GM19035 (cell line): ENCODE results near the gene TRABD2B.

Experiments used
- ATAC-seq: cut with Tn5 transposase; IDR thresholded peaks from one replicate; pipeline ENCODE4 v1.9.1; 2021; ENCODE audit not compliant: unreplicated experiment

The TRABD2B gene

GRCh38 chr1:47886141-47886540 lies 111.0 kb downstream of the TRABD2B start:
- no peak for ATAC-seq

- ATAC-seq, result no peak
Measured at GRCh38 chr1:47885062-47885830, 111.9 kb downstream of the TRABD2B start.

- no peak for ATAC-seq
Measured at GRCh38 chr1:47883963-47884362, 113.2 kb downstream of the TRABD2B start.

GRCh38 chr1:47881505-47882442 lies 115.4 kb downstream of the TRABD2B start:
- ATAC-seq, result no peak

GRCh38 chr1:47876587-47876963 lies 120.6 kb downstream of the TRABD2B start:
- no peak for ATAC-seq

DNA sequence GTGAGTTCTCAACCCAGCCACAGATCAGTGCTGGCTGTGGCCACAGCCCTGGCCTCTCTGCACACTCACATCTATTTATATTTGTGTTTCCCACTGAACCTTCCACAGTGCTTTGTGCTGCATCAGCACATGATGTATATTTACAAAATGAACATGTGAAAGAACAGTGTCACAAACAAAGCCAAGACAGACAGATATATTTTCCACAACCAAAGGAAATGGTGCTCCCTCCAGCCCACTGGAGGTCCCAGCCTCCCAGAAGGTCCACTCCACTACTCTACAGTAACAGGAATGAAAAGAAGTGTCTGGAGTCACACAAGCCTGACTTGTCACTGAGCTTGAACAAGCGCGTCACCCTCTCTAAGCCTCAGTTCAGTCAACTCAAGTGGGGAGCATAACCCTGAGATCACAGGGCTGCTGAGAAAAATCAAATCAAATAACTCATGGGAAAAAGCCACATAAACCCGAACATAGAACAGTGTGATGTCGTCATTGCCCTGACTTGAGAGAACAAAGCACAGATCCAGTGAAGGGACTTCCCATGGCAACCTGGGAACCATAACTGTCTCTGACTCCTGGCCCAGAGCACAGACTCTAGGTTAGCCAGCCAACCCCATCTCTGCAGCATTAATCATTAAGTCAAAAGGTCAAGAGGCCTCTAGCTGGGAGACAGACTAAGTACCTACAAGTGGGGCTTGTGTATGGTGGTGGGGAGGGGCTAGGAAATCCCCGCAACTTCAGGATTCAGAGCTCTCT lies 121.2 kb downstream of the TRABD2B start:
- no peak for ATAC-seq

GRCh38 chr1:47875036-47875435 lies 122.1 kb downstream of the TRABD2B start:
- ATAC-seq, result no peak

DNA sequence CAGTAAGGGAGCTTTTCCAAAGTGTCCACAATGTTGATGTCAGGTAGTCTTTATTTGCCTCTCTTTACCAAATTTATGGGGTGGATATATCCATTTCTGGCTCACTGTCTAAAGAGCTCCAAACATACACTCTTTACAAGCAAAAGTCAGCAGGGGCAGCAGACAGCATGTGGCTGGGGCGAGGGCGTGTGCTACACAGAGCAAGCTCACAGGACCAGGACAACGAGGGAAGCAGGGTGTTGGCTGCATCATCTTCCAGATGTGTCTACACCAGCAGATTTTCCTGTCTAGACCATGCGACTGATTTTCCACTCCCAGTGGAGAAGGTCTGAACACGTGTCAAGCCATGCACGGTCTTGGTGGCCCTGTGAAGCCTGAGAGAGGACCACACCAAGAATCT lies 123.8 kb downstream of the TRABD2B start:
- no peak for ATAC-seq

DNA sequence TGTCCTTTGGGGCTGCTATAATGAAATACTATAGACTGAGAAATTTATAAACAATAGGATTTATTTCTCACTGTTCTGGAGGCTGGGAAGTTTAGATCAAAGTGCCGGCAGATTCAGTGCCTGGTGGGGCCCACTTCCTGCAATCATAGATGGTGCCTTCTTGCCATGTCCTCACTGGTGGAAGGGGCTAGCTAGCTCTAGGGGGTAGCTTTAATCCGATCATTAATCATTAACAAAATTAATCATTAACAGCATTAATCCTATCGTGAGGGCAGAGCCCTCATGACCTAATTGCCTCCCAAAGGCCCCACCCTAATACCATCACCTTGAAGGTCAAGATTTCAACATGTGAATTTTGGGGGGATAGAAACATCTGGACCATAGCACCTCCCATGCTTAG lies 124.3 kb downstream of the TRABD2B start:
- no peak for ATAC-seq

- no peak for ATAC-seq
Measured at GRCh38 chr1:47871799-47872353, 125.3 kb downstream of the TRABD2B start.

DNA sequence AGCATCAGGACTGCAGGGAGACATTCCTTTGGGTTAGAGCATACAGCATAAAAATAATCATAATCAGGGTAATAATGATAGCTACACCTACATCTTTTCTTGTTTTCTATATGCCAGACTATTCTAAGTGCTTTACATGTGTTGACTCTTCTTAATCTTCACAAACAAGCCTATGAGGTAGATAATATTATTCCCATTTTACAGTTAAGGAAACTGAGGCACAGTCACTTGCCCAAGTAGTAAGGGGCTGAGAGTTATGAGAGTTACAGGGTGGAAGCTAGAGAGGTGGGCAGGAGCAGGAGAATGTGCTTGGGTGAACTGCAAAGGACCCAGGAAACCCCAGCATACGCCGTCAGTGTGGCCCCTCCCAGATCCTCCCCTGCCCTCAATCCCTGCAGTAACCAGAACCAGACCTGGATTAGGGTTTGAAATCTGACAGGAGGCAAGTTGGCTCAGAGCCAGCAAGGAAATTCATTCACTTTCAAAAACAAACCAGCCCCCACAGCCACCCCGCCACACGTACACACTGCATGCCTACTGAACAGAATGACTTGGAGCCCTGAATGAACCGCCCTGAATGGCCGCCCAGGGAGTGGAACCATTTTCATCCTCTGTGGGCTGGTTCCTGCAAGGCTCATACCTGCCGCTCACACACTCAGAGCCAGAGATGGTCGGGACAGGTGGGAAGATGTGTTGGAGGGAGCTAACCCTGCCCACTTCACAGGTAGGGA lies 126.1 kb downstream of the TRABD2B start:
- ATAC-seq, result no peak

DNA sequence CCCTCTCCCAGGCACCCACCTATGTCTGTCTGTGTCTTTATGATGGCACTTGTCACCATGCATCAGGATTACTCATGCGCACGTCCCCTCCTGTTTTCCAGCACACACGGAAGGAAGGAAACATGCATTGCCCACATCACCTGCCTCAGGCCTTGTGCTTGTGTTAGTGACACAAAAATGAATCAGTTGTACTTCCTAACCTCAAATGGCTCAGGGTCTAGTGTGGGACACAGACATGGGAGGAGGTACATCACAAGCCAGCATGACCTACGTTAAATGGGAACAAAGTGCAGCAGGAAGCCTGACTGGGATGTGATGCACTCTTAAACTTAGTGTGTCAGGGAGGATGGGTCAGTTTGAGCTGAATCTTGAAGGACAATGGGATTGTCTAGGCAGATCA lies 126.7 kb downstream of the TRABD2B start:
- no peak for ATAC-seq

GRCh38 chr1:47868348-47868676 lies 128.9 kb downstream of the TRABD2B start:
- ATAC-seq, result no peak

DNA sequence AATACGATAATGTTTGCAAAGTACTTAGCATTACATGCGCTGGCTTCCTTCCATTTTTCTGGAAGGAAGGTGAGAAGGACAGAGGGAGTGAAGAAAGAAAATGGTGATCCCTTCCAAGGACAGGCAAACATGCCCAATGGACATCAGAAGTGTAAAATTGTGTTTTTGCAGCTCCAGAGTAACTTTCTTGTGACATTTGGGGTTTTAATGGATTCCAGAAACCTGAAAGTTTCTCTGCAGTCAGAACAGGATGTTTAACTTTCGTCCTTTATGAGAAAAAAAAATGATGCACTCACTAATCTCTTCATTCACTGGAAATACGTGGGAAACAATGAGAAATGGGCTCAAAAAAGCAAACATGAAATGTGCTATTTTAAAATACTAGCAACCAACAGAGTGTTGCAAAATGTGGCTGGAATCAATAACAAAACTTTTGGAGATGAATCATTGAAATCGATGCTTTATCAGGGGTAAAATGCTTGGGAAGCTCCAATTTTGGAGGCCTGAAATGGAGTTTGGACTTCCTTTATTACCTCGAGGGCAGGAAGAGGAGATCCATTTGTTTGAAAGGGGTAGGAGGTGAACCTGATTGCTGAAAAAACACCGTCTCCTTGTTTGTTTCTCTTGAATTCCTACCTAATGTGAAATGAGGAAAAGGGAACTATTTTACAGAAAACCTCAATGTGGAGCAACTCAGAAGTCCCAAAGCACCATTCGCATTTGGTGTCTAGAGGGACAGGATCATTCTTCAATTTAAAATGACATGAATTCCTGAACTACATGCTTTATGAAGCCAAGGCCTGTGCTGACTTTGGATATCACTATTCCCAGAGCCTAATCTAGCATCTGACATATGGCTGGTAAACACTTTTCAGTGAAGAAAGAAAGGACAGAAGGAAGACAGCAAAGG lies 129.5 kb downstream of the TRABD2B start:
- no peak for ATAC-seq

- no peak for ATAC-seq
Measured at GRCh38 chr1:47866601-47867437, 130.4 kb downstream of the TRABD2B start.

DNA sequence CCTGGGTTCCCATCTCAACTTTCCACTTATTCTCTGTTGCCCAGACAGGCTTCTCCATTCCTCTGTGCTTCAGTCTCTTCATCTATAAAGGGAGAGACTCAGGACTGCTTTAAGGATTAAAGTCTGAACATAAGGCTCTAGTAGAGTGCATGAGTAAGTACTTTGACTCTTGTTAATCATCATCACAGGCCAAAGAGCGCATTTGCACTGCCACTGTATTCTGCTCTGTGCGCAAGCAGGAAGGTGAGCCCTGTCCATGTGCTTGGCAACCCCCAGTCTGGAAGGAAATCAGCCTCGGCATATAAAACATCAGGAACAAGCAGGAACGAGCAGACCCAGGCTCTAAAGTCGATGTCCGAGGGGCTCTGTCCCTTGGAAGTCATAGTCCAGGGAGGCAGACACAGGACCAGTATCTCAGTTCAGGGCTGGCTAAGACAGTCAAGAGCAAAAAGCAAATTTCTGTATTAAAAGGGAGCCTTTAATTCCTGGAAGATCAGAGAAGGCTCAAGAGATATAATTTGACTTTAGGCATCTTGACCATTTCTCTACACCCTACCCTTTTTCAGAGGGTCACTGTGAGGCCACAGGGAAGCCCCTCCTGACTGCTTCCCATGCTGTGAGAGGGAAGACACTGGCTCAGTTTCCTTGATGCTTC lies 131.2 kb downstream of the TRABD2B start:
- ATAC-seq, result no peak

GRCh38 chr1:47859092-47859743 lies 138.0 kb downstream of the TRABD2B start:
- no peak for ATAC-seq

- ATAC-seq, result no peak
Measured at GRCh38 chr1:47856996-47857395, 140.2 kb downstream of the TRABD2B start.
